K562 (cell line): ENCODE results near the gene SIGLEC11. TPM values are rescaled to one million over a fixed set of nuclear protein-coding genes. Genes with fewer than 3 reads are reported as not detected.

Experiments used
- ASH1L ChIP-seq: fragments of 450-650 bp; IDR thresholded peaks from 2 replicates; pipeline ENCODE4 v1.6.1; 2018; ENCODE audit warnings: borderline replicate concordance, mild to moderate bottlenecking, low read depth; ENCODE audit not compliant: partially characterized antibody
- ATF1 ChIP-seq, 2 experiments: fragments of 450-650 bp in 1 of 2; IDR thresholded peaks; 2 replicates each; pipeline ENCODE4 v1.6.1; 2016; ENCODE audit warnings: missing compliant biosample characterization in 1 of 2, missing genetic modification characterization in 1 of 2
- CHD1 ChIP-seq: fragments of 200-600 bp; sonication (generic); IDR thresholded peaks from one replicate; pipeline ENCODE4 v1.6.1; 2012; ENCODE audit warnings: mild to moderate bottlenecking, moderate library complexity, low read length, inconsistent platforms
- E2F3 ChIP-seq: fragments of 250-450 bp; sonication (Bioruptor Pico); IDR thresholded peaks from 2 replicates; pipeline ENCODE4 v1.4.0; 2020; ENCODE audit warnings: mild to moderate bottlenecking
- KHSRP ChIP-seq: fragments of 450-650 bp; IDR thresholded peaks from 2 replicates; pipeline ENCODE4 v1.6.1; 2017
- MCM3 ChIP-seq: fragments of 450-650 bp; IDR thresholded peaks from 2 replicates; pipeline ENCODE4 v1.6.1; 2016
- NCOR1 ChIP-seq: fragments of 450-650 bp; IDR thresholded peaks from 2 replicates; pipeline ENCODE4 v1.6.1; 2016; ENCODE audit warnings: mild to moderate bottlenecking, moderate library complexity
- NONO ChIP-seq, 2 experiments: fragments of 200-400 bp in 1 of 2; fragments of 450-650 bp in 1 of 2; formaldehyde crosslinking in 1 of 2; IDR thresholded peaks; 2 replicates each; pipeline ENCODE4 v1.6.1; 2017; ENCODE audit warnings: low read depth in 2 of 2, mild to moderate bottlenecking in 2 of 2, moderate library complexity in 2 of 2, low read length in 1 of 2
- RBM39 ChIP-seq: fragments of 200-400 bp; formaldehyde crosslinking; optimal IDR thresholded peaks from 2 replicates; pipeline ENCODE3; 2018; ENCODE audit warnings: low read depth, low read length
- ZNF347 ChIP-seq: fragments of 450-650 bp; formaldehyde crosslinking; IDR thresholded peaks from 2 replicates; pipeline ENCODE4 v1.4.0; 2020; ENCODE audit warnings: low read depth, mild to moderate bottlenecking, moderate library complexity
- ZNF644 ChIP-seq: fragments of 200-800 bp; sonication (Bioruptor generic); IDR thresholded peaks from 2 replicates; pipeline ENCODE4 v1.6.1; 2016; ENCODE audit warnings: low read depth, missing genetic modification characterization, missing compliant biosample characterization
- ZNF79 ChIP-seq: fragments of 250-450 bp; sonication (Bioruptor Pico); IDR thresholded peaks from 2 replicates; pipeline ENCODE4 v1.4.0; 2020; ENCODE audit warnings: low read depth, mild to moderate bottlenecking, moderate library complexity
- ZSCAN32 ChIP-seq: fragments of 450-650 bp; formaldehyde crosslinking; IDR thresholded peaks from 2 replicates; pipeline ENCODE4 v1.4.0; 2020; ENCODE audit warnings: mild to moderate bottlenecking, moderate library complexity
- polyA plus RNA-seq, 8 experiments: library from polyadenylated mRNA; depleted of rRNA in 4 of 8; stranded (reverse) in 5 of 8; unstranded in 3 of 8; fragments of >200 nt; fragmentation: Nextera tagmentation in 2 of 8; fragmentation: Illumina TruSeq in 1 of 8; extraction: Ambion mirVana in 2 of 8; extraction: Trizol in 1 of 8; gene quantifications; 2 replicates each; pipeline versions ENCODE4 v1.2.1 to v1.2.3, GENCODE V29; 2011 to 2014; ENCODE audit warnings: inconsistent platforms in 1 of 8, missing spikeins in 1 of 8
- total RNA-seq, 7 experiments: library from RNA; depleted of rRNA in 6 of 7; stranded (reverse); fragments of >200 nt in 6 of 7; fragmentation: Illumina TruSeq in 2 of 7; extraction: Trizol in 2 of 7; gene quantifications; 2 replicates each; pipeline versions ENCODE4 v1.2.1 to v1.2.3, GENCODE V29; 2011 to 2021; ENCODE audit warnings: low replicate concordance in 1 of 7
- TF ChIP-seq, protein P1 (sequence below): fragments of 450-650 bp; IDR thresholded peaks from 2 replicates; pipeline ENCODE4 v1.7.0; 2016; ENCODE audit warnings: borderline replicate concordance
- TF ChIP-seq, protein P2 (sequence below), 2 experiments: fragments of 450-650 bp in 1 of 2; sonication (generic) in 1 of 2; formaldehyde crosslinking in 1 of 2; IDR thresholded peaks in 1 of 2; conservative IDR thresholded peaks in 1 of 2; 2 replicates each; pipeline versions ENCODE4 v1.6.1 to v1.8.1; 2016 to 2023; ENCODE audit warnings: mild to moderate bottlenecking in 2 of 2, moderate library complexity in 2 of 2, inconsistent platforms in 1 of 2, missing genetic modification reagents in 1 of 2
- TF ChIP-seq, protein P3 (sequence below): fragments of 450-650 bp; IDR thresholded peaks from 2 replicates; pipeline ENCODE4 v1.6.1; 2017; ENCODE audit warnings: mild to moderate bottlenecking, moderate library complexity

Gene SIGLEC11
- total and polyA plus RNA-seq, 9 of the 15 experiments (the other 6 are each of a cell fraction or from before 2014, with no cell fraction given): not detected

DNA sequence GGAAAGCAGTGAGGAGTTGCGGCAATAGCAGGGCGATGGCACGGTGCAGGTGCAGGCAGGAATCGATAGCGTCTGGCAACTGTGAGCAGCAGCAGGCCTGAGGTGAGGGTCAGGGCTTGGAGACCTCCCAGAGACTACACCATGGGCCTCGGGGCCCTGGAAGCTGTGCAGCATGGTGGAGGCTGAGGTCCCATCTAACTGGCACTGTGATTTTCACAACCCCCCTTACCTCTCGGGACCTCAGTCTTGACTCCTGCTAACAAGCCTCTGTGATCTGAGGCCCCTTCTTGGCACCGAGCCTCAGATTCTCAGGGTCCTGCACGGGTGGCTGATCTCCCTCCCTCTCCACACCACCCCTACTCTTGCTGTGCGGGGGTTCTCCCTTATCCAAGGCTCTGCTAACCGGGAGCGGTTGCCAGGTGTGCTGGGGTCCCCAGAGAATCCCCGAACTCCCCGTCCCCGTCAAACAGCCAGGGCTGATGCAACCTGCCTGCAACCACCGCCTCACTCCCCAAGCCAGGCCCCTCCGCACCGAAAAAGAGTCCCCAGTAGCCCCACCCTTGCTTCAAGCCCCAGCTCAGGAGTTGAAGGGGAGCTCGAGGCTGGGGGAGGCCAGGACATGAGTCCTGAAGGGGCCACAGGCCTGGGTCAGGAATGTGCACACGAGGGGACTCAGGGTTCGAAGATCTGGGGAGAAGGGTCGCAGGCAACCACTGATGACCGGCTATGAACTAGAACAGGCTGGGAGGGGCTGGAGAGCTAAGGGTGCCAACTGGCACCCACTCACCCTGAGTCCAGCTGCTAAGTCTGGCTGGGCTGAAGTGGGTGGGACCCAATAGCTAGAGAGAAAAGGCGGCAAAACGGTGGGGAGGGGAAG is 36.7 kb downstream of the SIGLEC11 start (continued):
- TF ChIP-seq, protein P1, sequence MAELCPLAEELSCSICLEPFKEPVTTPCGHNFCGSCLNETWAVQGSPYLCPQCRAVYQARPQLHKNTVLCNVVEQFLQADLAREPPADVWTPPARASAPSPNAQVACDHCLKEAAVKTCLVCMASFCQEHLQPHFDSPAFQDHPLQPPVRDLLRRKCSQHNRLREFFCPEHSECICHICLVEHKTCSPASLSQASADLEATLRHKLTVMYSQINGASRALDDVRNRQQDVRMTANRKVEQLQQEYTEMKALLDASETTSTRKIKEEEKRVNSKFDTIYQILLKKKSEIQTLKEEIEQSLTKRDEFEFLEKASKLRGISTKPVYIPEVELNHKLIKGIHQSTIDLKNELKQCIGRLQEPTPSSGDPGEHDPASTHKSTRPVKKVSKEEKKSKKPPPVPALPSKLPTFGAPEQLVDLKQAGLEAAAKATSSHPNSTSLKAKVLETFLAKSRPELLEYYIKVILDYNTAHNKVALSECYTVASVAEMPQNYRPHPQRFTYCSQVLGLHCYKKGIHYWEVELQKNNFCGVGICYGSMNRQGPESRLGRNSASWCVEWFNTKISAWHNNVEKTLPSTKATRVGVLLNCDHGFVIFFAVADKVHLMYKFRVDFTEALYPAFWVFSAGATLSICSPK: no peak
- TF ChIP-seq, protein P2, sequence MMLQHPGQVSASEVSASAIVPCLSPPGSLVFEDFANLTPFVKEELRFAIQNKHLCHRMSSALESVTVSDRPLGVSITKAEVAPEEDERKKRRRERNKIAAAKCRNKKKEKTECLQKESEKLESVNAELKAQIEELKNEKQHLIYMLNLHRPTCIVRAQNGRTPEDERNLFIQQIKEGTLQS (IDR thresholded peaks at IDR 0.05): peak; percentile 93
- TF ChIP-seq, protein P2 (CRISPR knock-in tag; conservative IDR thresholded peaks at IDR 0.05): no peak
- no peak for TF ChIP-seq KHSRP
- no peak for TF ChIP-seq CHD1
- TF ChIP-seq ASH1L: no peak
- TF ChIP-seq ATF1 (CRISPR knock-in tag; IDR thresholded peaks at IDR 0.05): no peak
- TF ChIP-seq ATF1 (tag; IDR thresholded peaks at IDR 0.05): 0 out of 2 replicates have a peak, but pooled peaks have one; percentile 21
- no peak for TF ChIP-seq NCOR1
- TF ChIP-seq ZNF644: no peak
- no peak for TF ChIP-seq RBM39
- no peak for TF ChIP-seq NONO (IDR thresholded peaks at IDR 0.05; ENCODE audit: low read depth in 2 of 2, low read length in 1 of 2)
- TF ChIP-seq ZNF79: 0 out of 2 replicates have a peak, but pooled peaks have one; percentile 39
- peak; percentile 50; the same call in 1 of the 2 replicates for TF ChIP-seq E2F3 (CRISPR knock-in tag)
- TF ChIP-seq ZNF347: no peak
- TF ChIP-seq, protein P3, sequence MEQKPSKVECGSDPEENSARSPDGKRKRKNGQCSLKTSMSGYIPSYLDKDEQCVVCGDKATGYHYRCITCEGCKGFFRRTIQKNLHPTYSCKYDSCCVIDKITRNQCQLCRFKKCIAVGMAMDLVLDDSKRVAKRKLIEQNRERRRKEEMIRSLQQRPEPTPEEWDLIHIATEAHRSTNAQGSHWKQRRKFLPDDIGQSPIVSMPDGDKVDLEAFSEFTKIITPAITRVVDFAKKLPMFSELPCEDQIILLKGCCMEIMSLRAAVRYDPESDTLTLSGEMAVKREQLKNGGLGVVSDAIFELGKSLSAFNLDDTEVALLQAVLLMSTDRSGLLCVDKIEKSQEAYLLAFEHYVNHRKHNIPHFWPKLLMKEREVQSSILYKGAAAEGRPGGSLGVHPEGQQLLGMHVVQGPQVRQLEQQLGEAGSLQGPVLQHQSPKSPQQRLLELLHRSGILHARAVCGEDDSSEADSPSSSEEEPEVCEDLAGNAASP: no peak
- TF ChIP-seq MCM3: no peak
- TF ChIP-seq ZSCAN32 (CRISPR knock-in tag): peak; percentile 100
